ENCODE results near the gene NLRP14. TPM values are rescaled to one million over a fixed set of nuclear protein-coding genes. Genes with fewer than 3 reads are reported as not detected.
A peak's percentile ranks its signal among the peaks of the same experiment; 100 is the strongest.

The NLRP14 gene
- total and polyA plus RNA-seq, 9 of the 15 experiments (the other 6 are each of a cell fraction or from before 2014, with no cell fraction given): 0.27 to 1.2 (median 0.54) TPM

DNA sequence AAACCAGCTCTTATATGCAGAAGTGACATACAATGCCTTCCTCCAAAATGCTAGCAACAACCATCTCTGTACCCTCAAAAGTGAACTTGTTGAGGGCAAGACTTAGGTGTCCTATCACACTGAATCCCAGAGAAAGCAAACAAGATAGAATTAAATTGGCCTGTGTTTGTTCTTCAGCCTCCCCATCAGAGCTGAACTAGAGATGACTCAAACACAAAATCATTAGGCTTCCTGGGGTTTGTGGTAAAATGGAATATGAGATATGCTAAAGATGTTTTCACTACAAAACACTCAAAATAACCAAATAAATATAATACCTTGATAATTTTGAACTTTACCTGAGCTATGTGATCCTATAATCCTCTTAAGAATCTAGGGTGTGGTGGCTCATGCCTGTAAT is 31.8 kb upstream of the NLRP14 start:
- no peaks in the 10 kb centered on the region for H3K27me3 ChIP-seq (ENCODE audit: control insufficient read depth in 2 of 2, insufficient read depth in 2 of 2, low read length in 2 of 2)
- H3K9me1 ChIP-seq (ENCODE audit: control insufficient read depth, insufficient read depth, low read length): no peaks in the 10 kb centered on the region
- H3K4me1 ChIP-seq (replicated peaks in 1 of 2; ENCODE audit: control insufficient read depth in 2 of 2, insufficient read depth in 2 of 2, low read length in 2 of 2): peaks cover 0 to 4% of the 10 kb centered on the region in 2 experiments; a peak in 1 of 5 replicates
- FAIRE-seq (peak; percentile 61), ATAC-seq (no peak), DNase-seq (ENCODE audit: extremely low read depth in 1 of 4, low spot score in 3 of 4) (no peak)
- in situ Hi-C loops (cut with MboI): no loop called here
- ChIA-PET POLR2A (no interaction called here), CTCF (ENCODE audit: low intra/inter-chr PET ratio) (no interaction called here)
- H3K27ac ChIP-seq (ENCODE audit: extremely low read depth, low read depth, low read length): no peak overlapping the region
- no peaks in the 10 kb centered on the region for H3K9me3 ChIP-seq (replicated peaks; ENCODE audit: control insufficient read depth, insufficient read depth, low read depth, low read length)
- no TSS peak for BruUV-seq (replicated peaks)
- H3K36me3 ChIP-seq (ENCODE audit: control insufficient read depth, insufficient read depth, low read length): no peaks in the 10 kb centered on the region; the same call in 2 of the 3 replicates
- no peak for TF ChIP-seq RFX1 (IDR thresholded peaks at IDR 0.05)
- no peak for TF ChIP-seq POLR2G (IDR thresholded peaks at IDR 0.05; ENCODE audit: low read depth, low read length)
- no peaks in the 10 kb centered on the region for H4K20me1 ChIP-seq (replicated peaks; ENCODE audit: control insufficient read depth, insufficient read depth, low read length)
- H3K4me2 ChIP-seq (ENCODE audit: insufficient read depth, low read length): no peak overlapping the region
- intact Hi-C loops (cut with micrococcal nuclease): no loop called here
- H3K79me2 ChIP-seq (ENCODE audit: control insufficient read depth, insufficient read depth, low read length): no peaks in the 10 kb centered on the region
- H3K9ac ChIP-seq (ENCODE audit: insufficient read depth in 1 of 2, low read depth in 2 of 2, low read length in 2 of 2): no peak overlapping the region
- H2AFZ ChIP-seq (ENCODE audit: low read depth, low read length): no peak overlapping the region
- H3K4me3 ChIP-seq: no peak overlapping the region

DNA sequence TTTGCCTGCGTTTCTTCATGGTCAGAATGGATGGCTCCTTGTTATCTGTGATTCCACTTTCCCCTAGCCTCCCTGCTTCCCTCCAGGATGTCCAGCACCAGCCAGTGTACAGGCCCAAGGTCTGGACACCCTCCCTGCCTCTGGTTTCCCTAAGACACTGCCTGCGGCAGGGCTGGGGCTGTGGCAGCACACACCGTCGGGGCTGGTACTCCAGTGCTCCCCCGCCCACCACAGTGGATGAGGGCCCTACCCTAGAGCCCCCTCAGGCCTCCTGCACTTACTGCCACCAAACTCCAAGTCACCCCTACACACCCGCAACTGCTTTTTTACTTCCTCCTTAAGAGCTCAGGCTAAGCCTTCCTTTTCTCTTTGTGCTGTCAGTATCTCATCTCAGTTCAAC is 29.1 kb upstream of the NLRP14 start:
- H3K27me3 ChIP-seq (ENCODE audit: control insufficient read depth in 2 of 2, insufficient read depth in 2 of 2, low read length in 2 of 2): no peaks in the 10 kb centered on the region
- CTCF ChIA-PET (ENCODE audit: low intra/inter-chr PET ratio): no interaction called here
- H3K4me1 ChIP-seq (replicated peaks in 1 of 2; ENCODE audit: control insufficient read depth in 2 of 2, insufficient read depth in 2 of 2, low read length in 2 of 2): peaks cover 0 to 4% of the 10 kb centered on the region in 2 experiments; a peak in 1 of 5 replicates
- H3K79me2 ChIP-seq (ENCODE audit: control insufficient read depth, insufficient read depth, low read length): no peaks in the 10 kb centered on the region
- no peak overlapping the region for H3K27ac ChIP-seq (ENCODE audit: extremely low read depth, low read depth, low read length)
- H3K9ac ChIP-seq (ENCODE audit: insufficient read depth in 1 of 2, low read depth in 2 of 2, low read length in 2 of 2): peak overlapping the region in 1 of 2 experiments; percentile 36; a peak in 1 of 4 replicates
- H3K36me3 ChIP-seq (ENCODE audit: control insufficient read depth, insufficient read depth, low read length): no peaks in the 10 kb centered on the region; the same call in 2 of the 3 replicates
- no peak overlapping the region for H3K4me3 ChIP-seq
- H4K20me1 ChIP-seq (replicated peaks; ENCODE audit: control insufficient read depth, insufficient read depth, low read length): no peaks in the 10 kb centered on the region
- ATAC-seq (peak; percentile 49; the same call in 2 of the 3 replicates), DNase-seq (ENCODE audit: extremely low read depth in 1 of 4, low spot score in 3 of 4) (no peak), FAIRE-seq (no peak)
- POLR2A ChIA-PET: no interaction called here
- H2AFZ ChIP-seq (ENCODE audit: low read depth, low read length): no peak overlapping the region
- H3K9me3 ChIP-seq (replicated peaks; ENCODE audit: control insufficient read depth, insufficient read depth, low read depth, low read length): no peaks in the 10 kb centered on the region
- intact Hi-C loops (cut with micrococcal nuclease) (loop anchor here (10.0 kb wide), 1 partner anchor 86 kb away; no protein-coding TSS in a partner anchor), in situ Hi-C loops (cut with MboI) (no loop called here)
- H3K4me2 ChIP-seq (ENCODE audit: insufficient read depth, low read length): no peak overlapping the region
- no TSS peak for BruUV-seq (replicated peaks)
- no peaks in the 10 kb centered on the region for H3K9me1 ChIP-seq (ENCODE audit: control insufficient read depth, insufficient read depth, low read length)
- WGBS (ENCODE audit: insufficient coverage, low coverage, missing lambda C conversion rate): 59% methylated on average over 6 of the region's 6 CpGs
- TF ChIP-seq STAT5B (CRISPR knock-in tag; IDR thresholded peaks at IDR 0.05) (no peak), BDP1 (IDR thresholded peaks at IDR 0.05; ENCODE audit: insufficient read depth, insufficient read length) (no peak), TEAD2 (tag; IDR thresholded peaks at IDR 0.05) (no peak), KLF1 (tag; IDR thresholded peaks at IDR 0.05) (no peak), PTRF (tag; IDR thresholded peaks at IDR 0.05) (no peak)
- TF ChIP-seq, protein P1, sequence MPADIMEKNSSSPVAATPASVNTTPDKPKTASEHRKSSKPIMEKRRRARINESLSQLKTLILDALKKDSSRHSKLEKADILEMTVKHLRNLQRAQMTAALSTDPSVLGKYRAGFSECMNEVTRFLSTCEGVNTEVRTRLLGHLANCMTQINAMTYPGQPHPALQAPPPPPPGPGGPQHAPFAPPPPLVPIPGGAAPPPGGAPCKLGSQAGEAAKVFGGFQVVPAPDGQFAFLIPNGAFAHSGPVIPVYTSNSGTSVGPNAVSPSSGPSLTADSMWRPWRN (IDR thresholded peaks at IDR 0.05; ENCODE audit: low read depth): no peak
- TF ChIP-seq, protein P2, sequence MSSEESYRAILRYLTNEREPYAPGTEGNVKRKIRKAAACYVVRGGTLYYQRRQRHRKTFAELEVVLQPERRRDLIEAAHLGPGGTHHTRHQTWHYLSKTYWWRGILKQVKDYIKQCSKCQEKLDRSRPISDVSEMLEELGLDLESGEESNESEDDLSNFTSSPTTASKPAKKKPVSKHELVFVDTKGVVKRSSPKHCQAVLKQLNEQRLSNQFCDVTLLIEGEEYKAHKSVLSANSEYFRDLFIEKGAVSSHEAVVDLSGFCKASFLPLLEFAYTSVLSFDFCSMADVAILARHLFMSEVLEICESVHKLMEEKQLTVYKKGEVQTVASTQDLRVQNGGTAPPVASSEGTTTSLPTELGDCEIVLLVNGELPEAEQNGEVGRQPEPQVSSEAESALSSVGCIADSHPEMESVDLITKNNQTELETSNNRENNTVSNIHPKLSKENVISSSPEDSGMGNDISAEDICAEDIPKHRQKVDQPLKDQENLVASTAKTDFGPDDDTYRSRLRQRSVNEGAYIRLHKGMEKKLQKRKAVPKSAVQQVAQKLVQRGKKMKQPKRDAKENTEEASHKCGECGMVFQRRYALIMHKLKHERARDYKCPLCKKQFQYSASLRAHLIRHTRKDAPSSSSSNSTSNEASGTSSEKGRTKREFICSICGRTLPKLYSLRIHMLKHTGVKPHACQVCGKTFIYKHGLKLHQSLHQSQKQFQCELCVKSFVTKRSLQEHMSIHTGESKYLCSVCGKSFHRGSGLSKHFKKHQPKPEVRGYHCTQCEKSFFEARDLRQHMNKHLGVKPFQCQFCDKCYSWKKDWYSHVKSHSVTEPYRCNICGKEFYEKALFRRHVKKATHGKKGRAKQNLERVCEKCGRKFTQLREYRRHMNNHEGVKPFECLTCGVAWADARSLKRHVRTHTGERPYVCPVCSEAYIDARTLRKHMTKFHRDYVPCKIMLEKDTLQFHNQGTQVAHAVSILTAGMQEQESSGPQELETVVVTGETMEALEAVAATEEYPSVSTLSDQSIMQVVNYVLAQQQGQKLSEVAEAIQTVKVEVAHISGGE (CRISPR knock-in tag; IDR thresholded peaks at IDR 0.05): no peak

All from K562 (cell line).